Measurements from ENCODE around the gene COMMD10. TPM values are rescaled to one million over a fixed set of nuclear protein-coding genes. Genes with fewer than 3 reads are reported as not detected.
"Not testable (repeated sequence)": the region's sequence is repeated elsewhere in the genome, so short reads cannot be mapped to it uniquely, and the experiment has no call there.

Gene COMMD10
- total and polyA plus RNA-seq, 4 experiments from 2014 or later = 31.4 to 54.3 (median 35.2) TPM

GRCh38 chr5:116075191-116075831 lies 9.5 kb upstream of the COMMD10 start:
- no peak overlapping the region for H3K4me3 ChIP-seq (ENCODE audit: low read length in 2 of 2)
- intact Hi-C loops (cut with micrococcal nuclease) = no loop called here
- H3K4me3 Mint-ChIP-seq = no peak overlapping the region
- H3K4me1 Mint-ChIP-seq = peaks cover 0 to 1% (median 0%) of the 10 kb centered on the region in 4 donors
- H3K27me3 ChIP-seq (ENCODE audit: insufficient read depth, low read length) = no peaks in the 10 kb centered on the region
- H3K4me1 ChIP-seq (ENCODE audit: insufficient read depth, low read length) = no peaks in the 10 kb centered on the region
- no peaks in the 10 kb centered on the region for H3K36me3 ChIP-seq (ENCODE audit: insufficient read depth, low read length)
- no peak overlapping the region for H3K27ac Mint-ChIP-seq
- H3K9me3 Mint-ChIP-seq = peaks cover 0 to 2% (median 0%) of the 10 kb centered on the region in 8 donors
- H3K36me3 Mint-ChIP-seq = peaks cover 0 to 3% of the 10 kb centered on the region in 2 donors
- no peaks in the 10 kb centered on the region for H3K9me3 ChIP-seq (ENCODE audit: control insufficient read depth in 1 of 2, low read length in 2 of 2)
- no peak for DNase-seq
- H3K27me3 Mint-ChIP-seq = peaks cover 9 to 12% of the 10 kb centered on the region in 2 donors
- ChIA-PET CTCF (ENCODE audit: partially characterized antibody) (interaction anchor here (1.6 kb wide), 1 partner anchor 441 kb away, joined by 3 read pairs; no protein-coding TSS in a partner anchor), POLR2A (ENCODE audit: partially characterized antibody) (no interaction called here)
- H3K27ac ChIP-seq (ENCODE audit: low read depth, low read length) = no peak overlapping the region

DNA sequence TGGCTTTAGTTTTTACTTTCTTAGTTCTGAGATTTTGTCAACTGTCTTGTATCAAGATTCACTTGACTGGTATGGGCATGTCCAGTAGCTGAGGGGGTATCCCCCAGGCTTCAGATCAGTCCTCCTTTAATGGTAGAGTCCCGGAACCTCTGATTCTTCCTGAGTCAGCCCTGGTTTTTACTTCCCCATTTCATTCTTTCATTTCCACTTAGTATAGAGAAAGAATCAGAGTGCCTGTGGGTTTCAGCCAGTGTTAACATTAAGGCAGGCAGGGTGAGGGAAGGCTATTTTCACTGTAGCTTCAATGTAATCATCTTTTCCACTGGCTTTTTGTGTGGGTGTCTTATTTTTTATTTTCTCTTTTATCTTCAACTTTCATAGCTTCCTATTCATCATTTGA lies 8.3 kb upstream of the COMMD10 start:
- Histone ChIP-seq H3K4me3 (ENCODE audit: low read length in 2 of 2) (no peak overlapping the region), H3K27me3 (ENCODE audit: insufficient read depth, low read length) (no peaks in the 10 kb centered on the region), H3K27ac (ENCODE audit: low read depth, low read length) (no peak overlapping the region), H3K4me1 (ENCODE audit: insufficient read depth, low read length) (no peaks in the 10 kb centered on the region), H3K9me3 (ENCODE audit: control insufficient read depth in 1 of 2, low read length in 2 of 2) (no peaks in the 10 kb centered on the region), H3K36me3 (ENCODE audit: insufficient read depth, low read length) (no peaks in the 10 kb centered on the region)
- no peak for DNase-seq
- POLR2A ChIA-PET (ENCODE audit: partially characterized antibody) = no interaction called here
- no peak overlapping the region for H3K4me3 Mint-ChIP-seq
- intact Hi-C loops (cut with micrococcal nuclease) = no loop called here
- peaks cover 0 to 2% (median 0%) of the 10 kb centered on the region in 8 donors for H3K9me3 Mint-ChIP-seq
- peaks cover 9 to 10% of the 10 kb centered on the region in 2 donors for H3K27me3 Mint-ChIP-seq
- CTCF ChIA-PET (ENCODE audit: partially characterized antibody) = interaction anchor here (1.0 to 1.6 kb wide), 2 partner anchors 8 to 442 kb away, joined by 3 to 4 read pairs; no protein-coding TSS in a partner anchor
- no peak overlapping the region for H3K27ac Mint-ChIP-seq
- H3K36me3 Mint-ChIP-seq = peaks cover 0 to 3% of the 10 kb centered on the region in 2 donors
- H3K4me1 Mint-ChIP-seq = peaks cover 2 to 8% (median 3%) of the 10 kb centered on the region in 4 donors

DNA sequence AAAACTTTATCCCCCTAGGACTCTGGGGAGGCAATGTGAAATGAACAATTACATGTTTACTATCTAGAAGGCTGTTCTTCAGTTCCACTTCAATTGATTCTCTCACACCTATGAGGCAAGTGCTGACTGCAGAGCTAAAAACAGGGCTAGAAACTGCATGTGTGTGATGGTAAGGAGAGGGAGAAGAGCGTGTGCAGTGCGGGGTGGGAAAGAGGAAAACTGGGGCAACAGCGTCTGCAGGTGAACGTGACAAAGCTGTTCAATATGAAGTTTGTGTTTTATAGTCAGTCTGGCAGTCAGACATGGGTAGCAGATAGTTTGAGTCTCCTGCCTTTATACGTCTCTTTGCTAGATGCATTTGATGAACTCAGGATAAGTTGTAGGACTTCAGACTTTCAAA lies 6.6 kb upstream of the COMMD10 start:
- no peak overlapping the region for H3K4me3 Mint-ChIP-seq
- CTCF ChIA-PET (ENCODE audit: partially characterized antibody) = interaction anchor here (1.6 kb wide), 1 partner anchor 8 kb away, joined by 5 read pairs; no protein-coding TSS in a partner anchor
- POLR2A ChIA-PET (ENCODE audit: partially characterized antibody) = no interaction called here
- no peak for DNase-seq
- H3K36me3 Mint-ChIP-seq = peaks cover 0 to 7% of the 10 kb centered on the region in 2 donors
- H3K27me3 Mint-ChIP-seq = peaks cover 9% of the 10 kb centered on the region in 2 donors
- H3K9me3 ChIP-seq (ENCODE audit: control insufficient read depth in 1 of 2, low read length in 2 of 2) = no peaks in the 10 kb centered on the region
- peaks cover 0 to 2% (median 0%) of the 10 kb centered on the region in 8 donors for H3K9me3 Mint-ChIP-seq
- intact Hi-C loops (cut with micrococcal nuclease) = no loop called here
- H3K27me3 ChIP-seq (ENCODE audit: insufficient read depth, low read length) = no peaks in the 10 kb centered on the region
- no peak overlapping the region for H3K27ac ChIP-seq (ENCODE audit: low read depth, low read length)
- no peak overlapping the region for H3K4me3 ChIP-seq (ENCODE audit: low read length in 2 of 2)
- no peak overlapping the region for H3K27ac Mint-ChIP-seq
- peaks cover 8 to 23% (median 14%) of the 10 kb centered on the region in 4 donors for H3K4me1 Mint-ChIP-seq
- no peaks in the 10 kb centered on the region for H3K36me3 ChIP-seq (ENCODE audit: insufficient read depth, low read length)
- H3K4me1 ChIP-seq (ENCODE audit: insufficient read depth, low read length) = no peaks in the 10 kb centered on the region

- Histone ChIP-seq H3K27me3 (ENCODE audit: insufficient read depth, low read length) (no peaks in the 10 kb centered on the region), H3K36me3 (ENCODE audit: insufficient read depth, low read length) (peaks cover 7% of the 10 kb centered on the region), H3K4me3 (ENCODE audit: low read length in 2 of 2) (peak overlapping the region; percentile 58 to 96), H3K27ac (ENCODE audit: low read depth, low read length) (peak overlapping the region; percentile 78), H3K9me3 (ENCODE audit: control insufficient read depth in 1 of 2, low read length in 2 of 2) (no peaks in the 10 kb centered on the region), H3K4me1 (ENCODE audit: insufficient read depth, low read length) (peaks cover 33% of the 10 kb centered on the region)
- ChIA-PET CTCF (ENCODE audit: partially characterized antibody) (interaction anchor here (1.1 to 2.7 kb wide), 3 partner anchors 15 to 456 kb away, joined by 4 to 7 read pairs (median 6); no protein-coding TSS in a partner anchor), POLR2A (ENCODE audit: partially characterized antibody) (interaction anchor here (1.0 to 3.0 kb wide), 5 partner anchors 241 to 540 kb away, joined by 3 to 11 read pairs (median 7); partner anchors contain the start of genes AP3S1, ATG12, FEM1C and TMED7)
- intact Hi-C loops (cut with micrococcal nuclease) = loop anchor here (2.0 kb wide), 1 partner anchor 539 kb away; the partner anchor contains the start of gene FEM1C
- Mint-ChIP-seq H3K4me1 (peaks cover 31 to 65% (median 42%) of the 10 kb centered on the region in 4 donors), H3K36me3 (peaks cover 21% of the 10 kb centered on the region in 2 donors), H3K4me3 (peak overlapping the region; percentile 92 to 96 (median 96)), H3K27ac (peak overlapping the region; percentile 92 to 99 (median 98)), H3K9me3 (peaks cover 0 to 2% (median 0%) of the 10 kb centered on the region in 8 donors), H3K27me3 (no peaks in the 10 kb centered on the region)
- DNase-seq = peak in 4 of 5 donors; percentile 29 to 52 (median 30)
These were observed 536 bp upstream of the COMMD10 start for GRCh38 chr5:116084287-116084691.

DNA sequence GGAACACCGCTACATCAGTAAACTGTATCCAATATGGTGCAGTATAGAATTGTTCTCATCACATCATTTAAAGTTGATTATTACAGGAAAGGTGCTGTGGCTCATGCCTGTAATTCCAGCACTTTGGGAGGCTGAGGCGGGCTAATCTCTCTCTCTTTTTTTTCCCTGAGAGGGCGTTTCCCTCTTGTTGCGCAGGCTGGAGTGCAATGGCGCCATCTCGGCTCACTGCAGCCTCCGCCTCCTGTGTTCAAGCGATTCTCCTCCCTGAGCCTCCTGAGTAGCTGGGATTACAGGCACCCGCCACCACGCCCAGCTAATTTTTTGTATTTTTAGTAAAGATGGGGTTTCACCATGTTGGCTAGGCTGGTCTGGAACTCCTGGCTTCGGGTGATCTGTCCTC lies 1.5 kb downstream of the COMMD10 start:
- H3K9me3 ChIP-seq (ENCODE audit: control insufficient read depth in 1 of 2, low read length in 2 of 2); H3K27me3 Mint-ChIP-seq; H3K4me3 ChIP-seq (ENCODE audit: low read length in 2 of 2); intact Hi-C loops (cut with micrococcal nuclease); DNase-seq; H3K27ac ChIP-seq (ENCODE audit: low read depth, low read length); H3K36me3 ChIP-seq (ENCODE audit: insufficient read depth, low read length); H3K27me3 ChIP-seq (ENCODE audit: insufficient read depth, low read length); H3K9me3 Mint-ChIP-seq: not testable (repeated sequence)
- Mint-ChIP-seq H3K27ac (peak overlapping the region in 6 of 7 donors; percentile 62 to 99 (median 95)), H3K4me1 (peaks cover 31 to 59% (median 42%) of the 10 kb centered on the region in 4 donors), H3K36me3 (peaks cover 25 to 33% of the 10 kb centered on the region in 2 donors), H3K4me3 (peak overlapping the region; percentile 77 to 96 (median 95))
- ChIA-PET POLR2A (ENCODE audit: partially characterized antibody) (interaction anchor here (2.2 to 3.0 kb wide), 2 partner anchors 460 to 542 kb away, joined by 7 to 11 read pairs; partner anchors contain the start of genes FEM1C and TMED7), CTCF (ENCODE audit: partially characterized antibody) (interaction anchor here (2.7 kb wide), 1 partner anchor 17 kb away, joined by 7 read pairs; no protein-coding TSS in a partner anchor)
- H3K4me1 ChIP-seq (ENCODE audit: insufficient read depth, low read length) = peaks cover 33% of the 10 kb centered on the region

- no peak overlapping the region for H3K4me3 ChIP-seq (ENCODE audit: low read length in 2 of 2)
- POLR2A ChIA-PET (ENCODE audit: partially characterized antibody) = no interaction called here
- H3K9me3 ChIP-seq (ENCODE audit: control insufficient read depth in 1 of 2, low read length in 2 of 2) = no peaks in the 10 kb centered on the region
- peak overlapping the region in 3 of 7 donors; percentile 13 to 61 (median 59) for H3K27ac Mint-ChIP-seq
- peaks cover 22 to 43% (median 31%) of the 10 kb centered on the region in 4 donors for H3K4me1 Mint-ChIP-seq
- peak overlapping the region in 2 of 8 donors; percentile 13 to 31 for H3K4me3 Mint-ChIP-seq
- H3K36me3 ChIP-seq (ENCODE audit: insufficient read depth, low read length) = peaks cover 17% of the 10 kb centered on the region
- CTCF ChIA-PET (ENCODE audit: partially characterized antibody) = no interaction called here
- peaks cover 31 to 45% of the 10 kb centered on the region in 2 donors for H3K36me3 Mint-ChIP-seq
- intact Hi-C loops (cut with micrococcal nuclease) = no loop called here
- H3K4me1 ChIP-seq (ENCODE audit: insufficient read depth, low read length) = peaks cover 33% of the 10 kb centered on the region
- no peaks in the 10 kb centered on the region for H3K27me3 ChIP-seq (ENCODE audit: insufficient read depth, low read length)
- peaks cover 0 to 2% (median 0%) of the 10 kb centered on the region in 8 donors for H3K9me3 Mint-ChIP-seq
- no peak overlapping the region for H3K27ac ChIP-seq (ENCODE audit: low read depth, low read length)
- DNase-seq = no peak
- H3K27me3 Mint-ChIP-seq = no peaks in the 10 kb centered on the region
These were observed 3.2 kb downstream of the COMMD10 start for GRCh38 chr5:116088062-116088461.

- intact Hi-C loops (cut with micrococcal nuclease) = no loop called here
- H3K36me3 Mint-ChIP-seq = peaks cover 41 to 62% of the 10 kb centered on the region in 2 donors
- no peak overlapping the region for H3K4me3 ChIP-seq (ENCODE audit: low read length in 2 of 2)
- no peak overlapping the region for H3K4me3 Mint-ChIP-seq
- H3K36me3 ChIP-seq (ENCODE audit: insufficient read depth, low read length) = peaks cover 33% of the 10 kb centered on the region
- peak in 1 of 5 donors; percentile 17 for DNase-seq
- peaks cover 16 to 24% (median 23%) of the 10 kb centered on the region in 4 donors for H3K4me1 Mint-ChIP-seq
- no peaks in the 10 kb centered on the region for H3K27me3 Mint-ChIP-seq
- CTCF ChIA-PET (ENCODE audit: partially characterized antibody) = no interaction called here
- H3K27me3 ChIP-seq (ENCODE audit: insufficient read depth, low read length) = no peaks in the 10 kb centered on the region
- no peak overlapping the region for H3K27ac ChIP-seq (ENCODE audit: low read depth, low read length)
- H3K27ac Mint-ChIP-seq = peak overlapping the region in 1 of 7 donors; percentile 27
- peaks cover 22% of the 10 kb centered on the region for H3K4me1 ChIP-seq (ENCODE audit: insufficient read depth, low read length)
- POLR2A ChIA-PET (ENCODE audit: partially characterized antibody) = no interaction called here
- H3K9me3 ChIP-seq (ENCODE audit: control insufficient read depth in 1 of 2, low read length in 2 of 2) = no peaks in the 10 kb centered on the region
- no peaks in the 10 kb centered on the region for H3K9me3 Mint-ChIP-seq
These were observed 5.5 kb downstream of the COMMD10 start for GRCh38 chr5:116090302-116090701.

Measured in CD4-positive, alpha-beta memory T cell (primary cell).